H9 (cell line): Measurements from ENCODE around the gene SEMA5A. TPM values are rescaled to one million over a fixed set of nuclear protein-coding genes. Genes with fewer than 3 reads are reported as not detected.
A peak's percentile ranks its signal among the peaks of the same experiment; 100 is the strongest.

Experiments
- DNase-seq: peaks from one replicate; pipeline ENCODE4 v3.0.0-alpha.2; 2017
- H2AFZ ChIP-seq: one replicate; pipeline ENCODE4 v1.6.1; 2013; ENCODE audit warnings: mild to moderate bottlenecking, low read length, control low read depth, moderate library complexity
- H2AK5ac ChIP-seq: 2 replicates; pipeline ENCODE4 v1.6.1; 2013; ENCODE audit warnings: low read length, control low read depth, mixed read lengths; ENCODE audit not compliant: insufficient read length
- H2BK120ac ChIP-seq: one replicate; pipeline ENCODE4 v1.6.1; 2013; ENCODE audit warnings: low read depth, mild to moderate bottlenecking, low read length, control low read depth, inconsistent platforms; ENCODE audit not compliant: poor library complexity, severe bottlenecking
- H2BK12ac ChIP-seq: 2 replicates; pipeline ENCODE4 v1.6.1; 2013; ENCODE audit warnings: low read length, control low read depth, mixed read lengths, low read depth; ENCODE audit not compliant: insufficient read length
- H2BK15ac ChIP-seq: 2 replicates; pipeline ENCODE4 v1.6.1; 2013; ENCODE audit warnings: low read depth, low read length, control low read depth
- H2BK20ac ChIP-seq: one replicate; pipeline ENCODE4 v1.6.1; 2013; ENCODE audit warnings: low read depth, mild to moderate bottlenecking, low read length, control low read depth, inconsistent platforms; ENCODE audit not compliant: poor library complexity, severe bottlenecking
- H2BK5ac ChIP-seq: 2 replicates; pipeline ENCODE4 v1.6.1; 2013; ENCODE audit warnings: low read length, control low read depth, mixed read lengths; ENCODE audit not compliant: insufficient read length
- H3K14ac ChIP-seq: 2 replicates; pipeline ENCODE4 v1.6.1; 2013; ENCODE audit warnings: low read length, control low read depth; ENCODE audit not compliant: insufficient read depth
- H3K18ac ChIP-seq: 2 replicates; pipeline ENCODE4 v1.6.1; 2013; ENCODE audit warnings: low read depth, mild to moderate bottlenecking, mixed read lengths, low read length, control low read depth; ENCODE audit not compliant: insufficient read length
- H3K23ac ChIP-seq: 2 replicates; pipeline ENCODE4 v1.6.1; 2013; ENCODE audit warnings: low read length, control low read depth, mixed read lengths, low read depth; ENCODE audit not compliant: insufficient read length
- H3K23me2 ChIP-seq: 2 replicates; pipeline ENCODE4 v1.6.1; 2013; ENCODE audit warnings: low read depth, mild to moderate bottlenecking, mixed read lengths, low read length, control low read depth; ENCODE audit not compliant: insufficient read length, poor library complexity, severe bottlenecking
- H3K27ac ChIP-seq: 2 replicates; pipeline ENCODE4 v1.5.1; 2013; ENCODE audit warnings: low read length, control low read depth, mixed read lengths, low read depth; ENCODE audit not compliant: insufficient read length
- H3K27me3 ChIP-seq: 2 replicates; pipeline ENCODE4 v1.6.1; 2013; ENCODE audit warnings: low read length, control low read depth, inconsistent platforms; ENCODE audit not compliant: insufficient read depth
- H3K4ac ChIP-seq: 2 replicates; pipeline ENCODE4 v1.6.1; 2013; ENCODE audit warnings: low read depth, mild to moderate bottlenecking, control low read depth, inconsistent platforms, low read length, moderate library complexity
- H3K4me1 ChIP-seq: 2 replicates; pipeline ENCODE4 v1.6.1; 2013; ENCODE audit warnings: low read length, control low read depth, inconsistent platforms; ENCODE audit not compliant: insufficient read depth
- H3K4me2 ChIP-seq: 2 replicates; pipeline ENCODE4 v1.6.1; 2013; ENCODE audit warnings: low read length, control low read depth, mixed read lengths; ENCODE audit not compliant: insufficient read length, insufficient read depth
- H3K56ac ChIP-seq: 2 replicates; pipeline ENCODE4 v1.6.1; 2013; ENCODE audit warnings: low read depth, mild to moderate bottlenecking, mixed read lengths, low read length, control low read depth; ENCODE audit not compliant: insufficient read length
- H3K79me1 ChIP-seq: 2 replicates; pipeline ENCODE4 v1.6.1; 2013; ENCODE audit warnings: low read depth, mild to moderate bottlenecking, moderate library complexity, low read length, control low read depth, inconsistent platforms; ENCODE audit not compliant: insufficient read depth, poor library complexity, severe bottlenecking
- H3K79me2 ChIP-seq: 2 replicates; pipeline ENCODE4 v1.6.1; 2013; ENCODE audit warnings: low read length, control low read depth, inconsistent platforms; ENCODE audit not compliant: insufficient read depth
- H3K9ac ChIP-seq: 2 replicates; pipeline ENCODE4 v1.6.1; 2013; ENCODE audit warnings: low read length, control low read depth, mixed read lengths; ENCODE audit not compliant: insufficient read length; ENCODE audit errors: extremely low read depth
- H3K9me3 ChIP-seq: one replicate; pipeline ENCODE4 v1.6.1; 2013; ENCODE audit warnings: low read depth, low read length, inconsistent platforms; ENCODE audit not compliant: control insufficient read depth
- H3T11ph ChIP-seq: one replicate; pipeline ENCODE4 v1.6.1; 2013; ENCODE audit warnings: mild to moderate bottlenecking, low read length, control low read depth, inconsistent platforms
- H4K20me1 ChIP-seq: one replicate; pipeline ENCODE4 v1.6.1; 2013; ENCODE audit not compliant: control insufficient read depth, insufficient read length, insufficient read depth
- H4K5ac ChIP-seq: 2 replicates; pipeline ENCODE4 v1.6.1; 2013; ENCODE audit warnings: low read depth, mild to moderate bottlenecking, mixed read lengths, low read length, control low read depth; ENCODE audit not compliant: insufficient read length
- H4K8ac ChIP-seq: replicated peaks from 2 replicates; pipeline ENCODE4 v1.6.1; 2013; ENCODE audit warnings: low read length, control low read depth, mixed read lengths, low read depth; ENCODE audit not compliant: insufficient read length
- H4K91ac ChIP-seq: 2 replicates; pipeline ENCODE4 v1.6.1; 2013; ENCODE audit warnings: low read depth, mild to moderate bottlenecking, moderate library complexity, mixed read lengths, low read length, control low read depth; ENCODE audit not compliant: insufficient read length
- H3K27ac Mint-ChIP-seq, 3 experiments: 2 replicates in 2 of 3; 3 replicates in 1 of 3; pipeline ENCODE4 v1.8.0; 2020 to 2021; ENCODE audit warnings: mixed read lengths in 3 of 3, mild to moderate bottlenecking in 1 of 3, moderate library complexity in 1 of 3
- H3K27me3 Mint-ChIP-seq: 2 replicates; pipeline ENCODE4 v1.8.0; 2021; ENCODE audit warnings: low read depth, mild to moderate bottlenecking, moderate library complexity, mixed read lengths
- H3K36me3 Mint-ChIP-seq, 3 experiments: 2 replicates in 2 of 3; 3 replicates in 1 of 3; pipeline ENCODE4 v1.8.0; 2020 to 2021; ENCODE audit warnings: low read depth in 3 of 3, mixed read lengths in 3 of 3; ENCODE audit not compliant: insufficient read depth in 1 of 3
- H3K4me1 Mint-ChIP-seq, 2 experiments: 2 replicates each; pipeline ENCODE4 v1.8.0; 2020; ENCODE audit warnings: mixed read lengths in 2 of 2
- H3K4me3 Mint-ChIP-seq, 2 experiments: 2 replicates in 1 of 2; 3 replicates in 1 of 2; pipeline ENCODE4 v1.8.0; 2020 to 2021; ENCODE audit warnings: mild to moderate bottlenecking in 2 of 2, mixed read lengths in 2 of 2, moderate library complexity in 1 of 2
- H3K9me3 Mint-ChIP-seq, 2 experiments: 2 replicates in 1 of 2; 3 replicates in 1 of 2; pipeline ENCODE4 v1.8.0; 2020; ENCODE audit warnings: mild to moderate bottlenecking in 2 of 2, mixed read lengths in 2 of 2, moderate library complexity in 1 of 2
- CTCF ChIP-seq: fragments of 200-600 bp; sonication (generic); conservative IDR thresholded peaks from 3 replicates; pipeline ENCODE4 v1.8.0; 2021; ENCODE audit warnings: antibody characterized with exemption, mild to moderate bottlenecking
- WGBS: extraction: QIAGEN DNeasy Blood & Tissue Kit; methylation state at CpG from one replicate; pipeline ENCODE4 v1.1.7; 2013; ENCODE audit warnings: missing lambda C conversion rate, low lambda C conversion rate, mixed read lengths; ENCODE audit not compliant: insufficient read length; ENCODE audit errors: extremely low coverage; 5-methylcytosine and 5-hydroxymethylcytosine counted together
- total RNA-seq: library from RNA; stranded (reverse); gene quantifications from 2 replicates; pipeline ENCODE4 v1.2.1, GENCODE V29; 2021

SEMA5A gene
- total RNA-seq, 1 experiment from 2014 or later, result 4.3 TPM

- Histone ChIP-seq H3K14ac (no peak overlapping the region), H3K23me2 (no peaks in the 10 kb centered on the region), H3K27me3 (no peaks in the 10 kb centered on the region), H3K4me2 (no peak overlapping the region), H4K8ac (no peak overlapping the region), H4K91ac (no peak overlapping the region), H3K56ac (no peak overlapping the region), H4K20me1 (no peaks in the 10 kb centered on the region), H3K9me3 (no peaks in the 10 kb centered on the region), H3K79me2 (no peaks in the 10 kb centered on the region), H4K5ac (no peak overlapping the region), H3K79me1 (no peaks in the 10 kb centered on the region), H3K9ac (no peak overlapping the region), H2BK5ac (no peak overlapping the region), H2BK12ac (no peak overlapping the region), H3T11ph (no peak overlapping the region), H3K27ac (no peak overlapping the region), H2BK120ac (no peak overlapping the region), H2BK15ac (no peak overlapping the region), H3K18ac (no peak overlapping the region), H3K4ac (no peak overlapping the region), H2AK5ac (no peak overlapping the region), H3K23ac (no peak overlapping the region), H2BK20ac (no peak overlapping the region), H2AFZ (no peak overlapping the region), H3K4me1 (no peaks in the 10 kb centered on the region)
- WGBS, result no CpG with 5 or more reads among the region's 5 CpGs
- H3K27me3 Mint-ChIP-seq, result no peaks in the 10 kb centered on the region
- no peak overlapping the region for H3K4me3 Mint-ChIP-seq
- DNase-seq, result peak; percentile 59
- no peaks in the 10 kb centered on the region for H3K36me3 Mint-ChIP-seq
- TF ChIP-seq CTCF, result peak; percentile 51; the same call in 2 of the 3 replicates
- no peaks in the 10 kb centered on the region for H3K9me3 Mint-ChIP-seq
- peaks cover 2 to 4% of the 10 kb centered on the region in 2 experiments; a peak in 1 of 4 replicates for H3K4me1 Mint-ChIP-seq
- H3K27ac Mint-ChIP-seq, result no peak overlapping the region
Observed at GRCh38 chr5:9516591-9516990, 29.3 kb downstream of the SEMA5A start.
